GM10847 (cell line): ENCODE results near the gene NACAD.

Source experiments
- POLR2A ChIP-seq: IDR thresholded peaks from 2 replicates; pipeline ENCODE4 v1.6.1; 2011; ENCODE audit not compliant: insufficient read length; ENCODE audit errors: extremely low read depth

NACAD gene

DNA sequence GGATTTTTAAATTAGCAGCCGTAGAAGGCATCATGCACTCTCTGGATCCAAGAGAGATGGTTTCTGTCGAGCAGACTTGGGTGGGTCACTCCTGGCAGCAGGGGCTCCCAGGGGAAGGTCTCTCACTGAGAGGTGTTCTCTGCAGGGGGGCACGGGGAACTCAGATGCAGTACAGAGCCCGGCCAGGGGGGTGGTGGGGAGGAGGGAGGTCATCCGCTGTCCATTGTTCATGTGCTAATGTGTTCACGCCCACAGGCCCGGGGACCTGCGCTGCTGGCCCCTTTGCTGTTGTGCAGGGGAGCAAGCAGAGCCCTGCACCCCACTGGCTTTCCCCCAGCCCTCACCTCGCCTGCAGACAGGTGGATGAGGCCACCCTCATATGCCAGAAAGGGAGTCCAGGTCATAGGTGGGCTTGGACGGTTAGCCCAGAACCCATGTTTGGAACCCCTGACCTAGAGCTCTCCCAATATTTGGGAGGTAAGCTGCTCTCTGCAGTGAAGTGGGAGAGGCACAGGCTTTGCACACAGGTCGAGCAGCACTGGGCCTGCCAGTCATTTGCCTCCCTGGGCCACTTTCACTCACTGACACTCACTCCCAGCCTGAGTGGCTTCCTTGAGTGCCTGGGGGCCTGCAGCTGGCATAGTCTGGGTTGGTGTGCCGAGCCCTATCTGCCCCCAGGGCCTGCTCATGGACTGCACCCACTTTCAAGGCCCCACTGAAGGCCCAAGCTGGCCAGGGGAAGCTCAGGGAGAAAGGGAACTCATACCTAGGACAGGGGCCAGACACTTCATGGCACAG lies 35.3 kb upstream of the NACAD start:
- TF ChIP-seq POLR2A, result no peak

DNA sequence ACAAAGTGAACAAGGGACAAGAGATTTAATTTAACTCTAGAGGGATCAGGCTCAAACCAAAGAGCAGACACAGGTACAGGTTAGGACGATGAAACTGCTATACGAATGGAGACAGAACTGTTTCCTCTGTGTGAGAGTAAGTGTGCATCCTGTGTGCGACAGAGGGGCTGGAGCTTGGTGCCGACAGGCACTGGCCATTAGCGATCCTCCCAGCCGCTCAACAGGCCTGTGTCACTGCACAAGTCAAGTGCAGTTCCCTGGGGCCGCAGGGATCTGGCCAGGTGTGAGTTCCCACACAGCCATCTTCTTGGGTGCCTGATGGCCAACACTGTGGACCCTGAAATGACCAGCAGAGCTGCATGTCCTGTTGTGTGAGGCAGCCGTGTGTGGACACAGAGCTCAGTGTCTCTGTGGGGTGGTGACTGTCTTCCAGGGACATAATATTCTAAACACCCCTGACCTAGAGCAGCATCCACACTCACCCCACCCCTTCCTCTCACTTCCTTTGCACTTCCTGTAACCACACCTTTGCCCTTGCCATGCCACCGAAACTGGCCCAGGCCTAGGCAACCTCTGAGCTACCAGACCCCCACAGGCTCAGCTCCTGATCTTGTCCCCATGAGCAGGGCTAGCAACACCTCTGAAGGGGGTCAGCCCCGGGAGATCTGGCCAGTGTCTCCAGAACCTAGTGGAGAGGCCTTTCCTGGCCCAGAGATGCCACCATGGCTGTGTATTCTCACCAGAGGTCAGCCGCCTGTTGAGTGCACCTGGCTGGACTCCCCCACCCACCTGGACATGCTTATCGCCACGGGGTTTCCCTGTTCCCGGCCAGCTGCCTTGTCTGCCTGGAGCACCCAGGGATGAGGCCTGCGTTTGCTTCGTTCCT lies 34.4 kb upstream of the NACAD start:
- TF ChIP-seq POLR2A, result no peak

DNA sequence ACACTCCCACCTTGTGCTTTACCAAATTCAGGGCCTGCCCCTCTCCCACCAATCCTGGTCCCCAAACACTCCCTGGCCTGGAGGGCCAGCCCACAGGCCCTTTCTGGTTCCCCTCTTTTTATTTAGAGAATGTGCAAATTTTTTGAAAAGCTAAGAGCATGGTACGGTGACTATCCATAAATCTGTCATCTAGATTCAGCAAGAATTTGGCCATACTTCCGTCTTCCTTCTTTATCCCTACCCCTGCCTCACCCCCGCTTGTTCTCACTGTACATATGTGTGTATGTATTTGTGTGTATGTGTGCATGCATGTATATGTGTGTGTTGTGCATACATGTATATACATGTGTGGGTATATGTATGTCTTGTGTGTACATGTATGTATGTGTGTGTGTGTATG lies 30.8 kb upstream of the NACAD start:
- no peak for TF ChIP-seq POLR2A

DNA sequence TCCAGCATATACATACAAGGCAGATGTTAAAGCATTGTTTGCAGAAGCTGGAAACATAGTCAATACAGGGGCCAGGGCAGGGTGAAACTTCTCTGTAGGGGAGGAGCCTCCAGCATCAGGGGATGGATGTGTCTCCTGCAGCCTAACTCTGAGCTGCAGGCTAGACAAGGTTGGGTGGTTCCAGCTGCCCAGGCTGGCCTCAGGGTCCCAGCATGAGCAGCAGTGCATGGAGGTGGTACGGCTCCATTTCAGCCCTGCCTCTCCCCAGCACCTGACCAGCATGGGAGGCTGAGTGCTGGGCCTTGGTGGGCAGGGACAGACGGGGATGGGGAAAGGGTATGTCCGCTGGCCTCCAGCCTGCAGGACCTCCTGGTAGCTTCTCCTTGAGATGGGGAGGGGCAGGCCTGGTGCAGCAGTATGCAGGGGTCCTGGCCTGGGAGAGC lies 30.1 kb upstream of the NACAD start:
- no peak for TF ChIP-seq POLR2A

DNA sequence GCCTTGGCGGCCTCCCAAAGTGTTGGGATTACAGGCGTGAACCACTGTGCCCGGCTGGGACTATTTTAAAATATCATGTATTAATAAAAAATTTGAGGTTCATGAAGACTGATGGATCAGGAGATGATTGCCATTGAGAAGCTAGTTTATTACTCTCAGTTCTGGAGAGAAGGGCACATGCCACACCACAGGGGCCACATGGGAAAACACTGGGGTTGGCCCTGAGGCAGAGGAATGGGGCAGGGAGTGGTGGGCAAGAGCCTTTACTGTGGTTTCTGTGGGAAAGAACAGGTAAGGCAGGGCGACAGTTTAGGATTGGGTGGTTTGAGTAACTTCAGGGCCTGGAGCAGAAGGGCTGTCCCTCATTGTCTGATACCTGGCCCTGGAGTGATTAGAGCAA lies 29.5 kb upstream of the NACAD start:
- no peak for TF ChIP-seq POLR2A

DNA sequence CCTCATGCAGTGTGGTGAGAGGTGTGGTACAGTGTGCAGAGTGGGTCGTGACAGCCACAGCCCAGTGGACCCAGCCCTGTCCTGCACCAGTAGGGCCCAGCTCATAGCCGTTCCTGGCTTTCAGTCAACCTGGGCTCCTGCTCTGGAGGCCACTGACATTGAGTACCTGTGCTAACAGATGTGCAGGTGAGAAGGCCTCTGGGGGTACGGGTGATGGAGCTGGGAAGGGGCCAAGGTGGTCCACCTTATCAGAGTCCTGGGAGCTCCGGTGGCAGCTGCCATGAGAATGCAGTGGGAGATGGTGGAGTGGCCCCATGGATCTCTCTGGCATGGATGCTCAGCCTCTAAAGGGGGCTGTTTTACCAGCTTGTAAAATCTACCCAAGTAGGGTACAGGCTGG lies 28.8 kb upstream of the NACAD start:
- no peak for TF ChIP-seq POLR2A

DNA sequence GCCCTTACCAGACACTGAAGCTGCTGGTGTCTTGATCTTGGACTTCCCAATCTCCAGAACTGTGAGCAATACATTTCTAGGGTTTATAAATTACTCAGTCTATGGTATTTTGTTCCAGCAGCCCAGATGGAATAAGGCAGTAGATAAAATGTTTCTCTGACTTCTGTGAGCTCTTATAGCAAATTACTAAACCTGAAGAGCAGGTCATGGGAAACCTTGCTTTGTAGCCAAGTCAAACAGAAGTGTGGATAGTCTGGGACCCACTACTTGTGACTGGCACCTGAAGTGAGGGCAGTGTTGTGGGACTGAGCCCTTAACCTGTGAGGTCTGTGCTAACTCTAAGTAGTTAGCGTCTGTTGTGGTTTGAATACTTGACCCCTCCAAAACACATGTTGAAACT lies 27.3 kb upstream of the NACAD start:
- TF ChIP-seq POLR2A, result no peak

DNA sequence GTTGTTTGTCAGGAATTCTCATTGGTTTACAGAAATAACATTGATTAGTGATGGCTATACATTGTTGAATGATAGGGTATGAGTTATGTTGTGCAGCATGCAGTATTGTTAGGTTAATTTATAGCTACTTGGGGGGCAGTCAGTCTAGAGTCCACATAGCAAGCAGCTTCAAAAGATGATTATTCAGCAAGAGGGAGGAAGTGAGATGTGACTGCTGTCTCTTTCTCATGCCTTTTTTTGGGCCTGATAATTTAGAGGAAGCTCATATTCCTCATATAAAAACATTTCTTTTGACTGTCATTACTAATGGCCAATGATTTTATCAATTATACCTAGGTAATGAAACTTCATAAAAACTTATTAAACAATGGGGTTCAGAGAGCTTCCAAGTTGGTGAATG lies 26.2 kb upstream of the NACAD start:
- TF ChIP-seq POLR2A, result no peak

DNA sequence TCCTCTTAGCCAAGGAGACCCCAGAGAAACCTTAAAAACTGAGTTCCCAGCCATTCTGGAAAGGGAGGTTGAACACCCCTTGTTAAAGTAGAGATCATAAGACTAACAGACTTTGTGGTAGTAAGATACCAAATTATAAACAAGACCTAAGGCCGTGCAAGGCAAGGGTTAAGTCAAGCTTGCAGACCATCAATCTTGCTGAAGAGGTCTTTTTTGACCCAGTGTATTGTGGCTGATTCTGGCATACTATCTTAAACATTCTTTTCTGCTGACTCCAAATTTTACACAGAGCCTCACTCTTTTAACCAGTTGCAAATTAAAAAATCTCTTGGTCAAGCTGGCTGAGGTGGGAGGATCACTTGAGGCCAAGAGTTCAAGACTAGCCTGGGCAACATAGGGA lies 23.9 kb upstream of the NACAD start:
- TF ChIP-seq POLR2A, result no peak

DNA sequence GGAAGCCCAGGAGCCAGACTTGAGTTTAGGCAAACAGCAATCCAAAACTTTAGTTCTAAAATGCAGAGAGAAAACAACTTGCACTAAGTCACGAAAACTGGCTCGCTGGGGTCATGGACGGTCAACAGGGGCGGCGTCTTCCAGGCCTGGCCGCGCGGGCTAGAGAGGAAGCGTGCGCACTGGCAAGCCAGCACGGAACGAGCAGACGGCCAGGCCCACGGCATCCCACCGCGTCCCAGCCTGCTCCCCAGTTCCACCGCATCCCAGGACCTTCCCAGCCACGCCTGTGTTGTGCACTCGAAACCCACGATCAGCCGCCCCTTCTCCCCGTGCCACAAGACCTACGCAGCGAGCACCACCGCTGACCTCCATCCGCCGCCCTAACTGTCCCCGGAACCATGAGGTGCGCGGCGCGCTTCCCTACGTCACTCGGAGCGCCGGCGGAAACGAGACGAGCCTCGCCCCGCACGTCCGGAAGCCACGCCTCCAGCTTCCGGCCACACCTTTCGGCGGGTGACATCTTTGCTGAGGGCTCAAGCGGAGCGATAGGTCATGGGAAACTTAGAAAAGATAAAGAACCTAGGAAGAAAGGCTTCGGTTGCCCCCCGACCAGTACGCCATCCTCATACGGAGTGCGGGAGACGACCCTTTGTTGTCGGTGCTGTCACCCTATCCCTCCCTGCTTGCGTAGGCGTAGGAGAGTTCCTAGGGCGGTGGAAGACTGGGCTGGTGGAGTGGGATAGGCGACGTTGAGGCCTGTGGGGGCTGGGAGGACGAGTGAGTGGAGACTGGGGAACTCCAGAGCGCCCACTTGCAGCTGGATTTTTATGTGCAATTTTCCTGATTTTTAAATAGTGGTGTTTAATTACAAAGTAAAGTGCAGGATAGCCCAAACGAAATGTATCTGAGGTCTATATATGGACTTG lies 22.8 kb upstream of the NACAD start, which contains the start of gene TBRG4:
Gene TBRG4 (minus strand): TSS at position 400 of the 926 bp plus-strand sequence. CDS start 2,460 bp downstream, outside the sequence.
- TF ChIP-seq POLR2A, result peak; percentile 88

DNA sequence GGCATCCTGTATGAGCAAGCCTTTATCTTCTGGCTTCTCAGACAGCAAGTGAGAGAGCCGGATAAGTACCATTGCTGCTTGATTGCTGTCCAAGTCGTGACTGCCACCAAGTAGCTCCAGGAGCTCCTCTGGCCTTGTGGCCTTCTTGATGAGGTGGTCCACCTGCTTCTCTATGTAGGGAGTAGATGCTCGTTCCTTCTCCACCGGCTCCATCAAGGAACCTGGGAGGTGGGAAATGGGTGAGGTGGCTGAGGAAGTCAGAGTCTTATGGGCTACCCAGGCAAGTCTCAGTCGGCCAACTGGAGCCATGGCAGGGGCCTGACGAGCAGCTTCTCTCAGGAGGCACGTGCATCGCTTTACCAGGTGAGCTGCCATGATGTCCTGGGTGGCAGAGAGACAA lies 20.1 kb upstream of the NACAD start:
- no peak for TF ChIP-seq POLR2A

DNA sequence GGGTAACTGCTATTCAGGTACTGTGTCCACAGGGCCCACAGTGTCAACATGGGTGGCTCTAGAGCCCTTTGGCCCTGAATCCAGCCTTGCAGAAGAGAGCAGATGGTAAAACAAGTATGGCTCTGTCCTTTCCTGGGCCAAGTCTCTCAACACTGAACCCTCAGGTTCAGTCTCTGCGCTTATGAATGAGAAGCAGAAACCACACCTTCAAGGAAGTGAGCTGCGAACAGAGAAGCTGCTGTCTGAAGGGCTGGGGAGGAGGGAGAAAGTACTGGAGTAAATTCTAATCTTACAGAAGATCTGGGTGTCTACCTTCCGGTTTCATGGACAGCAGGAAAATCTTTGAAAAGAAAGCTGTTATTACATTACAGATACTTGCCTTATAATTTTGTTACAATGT lies 18.6 kb upstream of the NACAD start:
- no peak for TF ChIP-seq POLR2A

DNA sequence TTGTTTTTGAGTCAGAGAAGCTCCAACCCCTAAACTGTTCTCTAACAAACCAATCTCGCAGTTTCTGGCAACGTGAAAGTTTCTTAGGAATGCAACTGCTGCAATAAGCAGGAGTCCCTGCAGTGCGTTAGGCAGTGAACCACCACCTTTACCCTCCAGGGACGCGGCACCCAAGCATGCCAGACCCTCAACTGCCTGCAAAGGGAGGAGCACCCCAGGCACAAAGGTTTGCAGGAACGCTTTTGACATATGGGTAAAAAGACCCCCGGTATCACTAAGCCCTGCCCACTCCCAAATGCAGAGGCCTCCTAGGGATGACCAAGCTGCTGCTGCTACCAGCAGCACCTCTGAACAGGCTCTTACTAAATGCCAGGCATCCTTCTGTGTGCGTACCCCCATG lies 18.1 kb upstream of the NACAD start:
- TF ChIP-seq POLR2A, result no peak

DNA sequence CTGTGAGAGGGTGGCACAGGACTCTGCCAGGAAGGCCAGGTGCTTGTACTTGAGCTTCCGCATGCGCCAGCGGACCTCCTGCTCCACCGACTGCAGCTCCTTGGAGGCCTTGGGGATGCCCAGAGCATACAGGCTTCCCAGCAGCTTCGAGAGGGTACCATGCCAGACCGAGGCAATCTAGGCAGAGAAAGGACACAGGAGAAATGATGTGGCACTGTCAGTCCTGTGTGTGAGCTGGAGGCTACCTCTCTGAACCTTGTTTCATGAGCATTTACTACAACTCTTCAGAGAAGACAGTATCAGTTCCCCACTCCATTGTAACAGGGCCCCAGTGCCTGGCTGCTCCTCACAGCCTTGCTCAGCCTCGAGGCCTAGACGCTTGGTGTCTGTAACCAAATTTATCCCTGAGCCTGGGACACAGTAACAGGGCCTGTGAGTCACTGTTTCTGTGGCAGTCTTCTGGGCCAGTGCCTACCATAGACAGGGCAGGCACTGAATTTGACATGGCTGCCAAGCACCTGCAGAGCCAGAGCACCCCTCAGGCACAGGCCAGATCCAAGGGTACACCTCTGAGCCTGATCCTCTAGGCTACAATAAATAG lies 16.9 kb upstream of the NACAD start:
- TF ChIP-seq POLR2A, result no peak

DNA sequence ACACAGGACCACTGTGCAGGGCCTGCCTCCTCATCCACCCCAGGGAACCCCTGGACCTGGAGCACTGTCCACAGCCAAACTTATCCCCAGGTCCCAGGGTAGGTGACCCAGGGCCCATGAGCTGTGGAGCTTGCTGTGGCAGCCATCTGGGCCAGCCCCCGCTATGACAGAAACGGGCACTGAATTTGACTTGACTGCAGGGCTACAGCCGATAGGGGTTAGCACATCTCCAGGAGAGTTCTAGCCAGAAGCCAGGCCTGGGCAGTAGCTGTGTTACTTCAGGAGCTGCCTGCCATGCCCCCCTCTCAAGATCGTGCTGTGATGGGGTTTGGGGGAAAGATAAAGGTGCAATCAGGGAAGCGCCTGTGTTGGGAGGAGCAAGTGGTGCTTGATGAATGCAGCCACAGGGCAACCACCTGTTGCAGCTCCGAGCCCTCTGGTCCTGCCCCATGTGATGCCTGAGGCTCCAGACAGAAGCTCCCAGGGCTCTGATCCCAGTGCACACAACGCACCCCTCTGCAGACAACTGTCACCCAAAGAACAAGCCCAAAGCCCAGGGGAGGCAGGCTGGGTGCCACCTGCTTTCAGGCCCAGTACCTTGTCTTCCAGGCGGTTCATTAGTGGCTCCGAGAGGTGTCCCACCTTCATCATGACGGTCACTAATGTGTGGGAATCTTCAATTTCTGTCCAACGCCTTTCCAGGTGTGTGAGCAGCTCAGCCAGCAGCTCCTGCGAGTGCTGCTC lies 16.2 kb upstream of the NACAD start:
- no peak for TF ChIP-seq POLR2A
